HCT116 (cell line): ENCODE measurements around the gene KYNU. TPM values are rescaled to one million over a fixed set of nuclear protein-coding genes. Genes with fewer than 3 reads are reported as not detected.

ENCODE experiments used
- ATAC-seq: fragments of 200-7000 bp; cut with Tn5 transposase; 2 replicates; pipeline ENCODE4 v1.9.1; 2020; ENCODE audit warnings: mild to moderate bottlenecking, moderate library complexity
- BruUV-seq: library from RNA; stranded (reverse); fragments of 400-500 nt; replicated peaks from 2 replicates; lab custom pipeline; 2021; lab: Mats Ljungman, UMichigan
- CTCF ChIA-PET: fragments of 300-600 bp; sonication (Branson Sonifier 250); formaldehyde crosslinking; loops from one replicate; lab custom pipeline; 2021; ENCODE audit warnings: antibody characterized with exemption; lab: Charles Lee
- POLR2A ChIA-PET: fragments of 300-600, 350-600 bp; sonication (Branson Sonifier 250); formaldehyde crosslinking; loops from one replicate; lab custom pipeline; 2021; ENCODE audit warnings: antibody characterized with exemption; lab: Charles Lee
- RAD21 ChIA-PET, 2 experiments: fragments of 300-600 bp; sonication (Branson Sonifier 250); formaldehyde crosslinking; loops; one replicate each; lab custom pipeline; 2023; ENCODE audit warnings: low total read pairs in 2 of 2; ENCODE audit not compliant: uncharacterized antibody in 2 of 2, unreplicated experiment in 2 of 2, low non-redundant PET in 1 of 2; lab: Charles Lee
- DNase-seq: peaks from one replicate; pipeline ENCODE4 v3.0.0-alpha.2; 2010; ENCODE audit warnings: low read depth, low spot score
- H2AFZ ChIP-seq: fragments of 200-600 bp; shearing (Covaris generic), sonication (generic); 2 replicates; pipeline ENCODE4 v1.6.1; 2017; ENCODE audit warnings: low read depth, mixed run types, mixed read lengths, antibody characterized with exemption, low read length; ENCODE audit not compliant: poor library complexity, severe bottlenecking
- H3K27ac ChIP-seq: 2 replicates; pipeline ENCODE4 v1.5.1; 2012; ENCODE audit warnings: low read depth, low read length
- H3K27me3 ChIP-seq: fragments of 200-600 bp; sonication (generic); 2 replicates; pipeline ENCODE4 v1.6.1; 2016; ENCODE audit warnings: mixed run types, low read length, mixed read lengths; ENCODE audit not compliant: insufficient read depth
- H3K36me3 ChIP-seq, 2 experiments: fragments of 200-500 bp in 1 of 2; fragments of 200-600 bp in 1 of 2; sonication (Bioruptor generic) in 1 of 2; sonication (generic) in 1 of 2; 2 replicates each; pipeline versions ENCODE4 v1.5.1 to v1.6.1; 2014 to 2016; ENCODE audit warnings: low read length in 2 of 2, inconsistent platforms in 1 of 2, mixed read lengths in 1 of 2, mixed run types in 1 of 2; ENCODE audit not compliant: insufficient read depth in 2 of 2, control insufficient read depth in 1 of 2
- H3K4me1 ChIP-seq, 2 experiments: fragments of 200-600 bp in 1 of 2; sonication (generic) in 1 of 2; 2 replicates each; pipeline versions ENCODE4 v1.5.1 to v1.6.1; 2012 to 2017; ENCODE audit warnings: low read length in 2 of 2, inconsistent platforms in 1 of 2, mild to moderate bottlenecking in 1 of 2, mixed read lengths in 1 of 2, mixed run types in 1 of 2, moderate library complexity in 1 of 2; ENCODE audit not compliant: insufficient read depth in 2 of 2, control insufficient read depth in 1 of 2
- H3K4me2 ChIP-seq: fragments of 200-600 bp; sonication (generic); 2 replicates; pipeline ENCODE4 v1.6.1; 2017; ENCODE audit warnings: mixed run types, low read length, mixed read lengths
- H3K4me3 ChIP-seq, 2 experiments: fragments of 200-600 bp in 1 of 2; sonication (generic) in 1 of 2; replicated peaks in 1 of 2; 2 replicates each; pipeline ENCODE4 v1.5.1; 2011 to 2016; ENCODE audit warnings: low read length in 2 of 2, control low read depth in 1 of 2, low read depth in 1 of 2, mild to moderate bottlenecking in 1 of 2, mixed read lengths in 1 of 2, mixed run types in 1 of 2
- H3K79me2 ChIP-seq: fragments of 200-600 bp; sonication (generic); 2 replicates; pipeline ENCODE4 v1.6.1; 2017; ENCODE audit warnings: mild to moderate bottlenecking, mixed run types, low read length, moderate library complexity, mixed read lengths; ENCODE audit not compliant: insufficient read depth
- H3K9ac ChIP-seq: fragments of 200-600 bp; sonication (generic); 2 replicates; pipeline ENCODE4 v1.6.1; 2016; ENCODE audit warnings: low read length, mixed read lengths
- H3K9me2 ChIP-seq: fragments of 200-600 bp; sonication (generic), shearing (Covaris generic); 2 replicates; pipeline ENCODE4 v1.6.1; 2017; ENCODE audit warnings: mixed run types, mild to moderate bottlenecking, moderate library complexity; ENCODE audit not compliant: insufficient read depth
- H3K9me3 ChIP-seq, 2 experiments: fragments of 200-500 bp in 1 of 2; fragments of 200-600 bp in 1 of 2; sonication (Bioruptor generic) in 1 of 2; sonication (generic) in 1 of 2; 2 replicates each; pipeline ENCODE4 v1.6.1; 2014 to 2017; ENCODE audit warnings: low read length in 2 of 2, mixed read lengths in 2 of 2, inconsistent platforms in 1 of 2, low read depth in 1 of 2, mild to moderate bottlenecking in 1 of 2, mixed run types in 1 of 2, moderate library complexity in 1 of 2; ENCODE audit not compliant: control insufficient read depth in 1 of 2, insufficient read depth in 1 of 2
- H4K20me1 ChIP-seq: fragments of 200-600 bp; sonication (generic), shearing (Covaris generic); 2 replicates; pipeline ENCODE4 v1.6.1; 2017; ENCODE audit warnings: mixed run types, mild to moderate bottlenecking, moderate library complexity; ENCODE audit not compliant: insufficient read depth
- ATF3 ChIP-seq: IDR thresholded peaks from 2 replicates; pipeline ENCODE4 v1.6.1; 2012
- CBX3 ChIP-seq: IDR thresholded peaks from 2 replicates; pipeline ENCODE4 v1.6.1; 2012; ENCODE audit warnings: low read depth
- CEBPB ChIP-seq: IDR thresholded peaks from 2 replicates; pipeline ENCODE4 v1.6.1; 2012; ENCODE audit warnings: low read depth
- EGR1 ChIP-seq: IDR thresholded peaks from 2 replicates; pipeline ENCODE4 v1.6.1; 2012; ENCODE audit warnings: low read depth
- ELF1 ChIP-seq: IDR thresholded peaks from 2 replicates; pipeline ENCODE4 v1.6.1; 2012; ENCODE audit warnings: low read depth, borderline replicate concordance
- EZH2 ChIP-seq: fragments of 200-600 bp; sonication (generic); IDR thresholded peaks from 2 replicates; pipeline ENCODE4 v1.6.1; 2017; ENCODE audit warnings: antibody characterized with exemption, mixed run types
- EZH2phosphoT487 ChIP-seq: fragments of 200-600 bp; IDR thresholded peaks from 2 replicates; pipeline ENCODE4 v1.6.1; 2018; ENCODE audit warnings: antibody characterized with exemption, borderline replicate concordance
- FOSL1 ChIP-seq: IDR thresholded peaks from 2 replicates; pipeline ENCODE4 v1.6.1; 2012; ENCODE audit warnings: low read depth
- JUND ChIP-seq: IDR thresholded peaks from 2 replicates; pipeline ENCODE4 v1.6.1; 2012
- POLR2AphosphoS5 ChIP-seq: IDR thresholded peaks from 2 replicates; pipeline ENCODE4 v1.6.1; 2011; ENCODE audit warnings: mild to moderate bottlenecking, low read depth, low read length, moderate library complexity
- REST ChIP-seq: IDR thresholded peaks from 2 replicates; pipeline ENCODE4 v1.6.1; 2012; ENCODE audit warnings: low read depth
- SIN3A ChIP-seq: IDR thresholded peaks from 2 replicates; pipeline ENCODE4 v1.6.1; 2012; ENCODE audit warnings: low read depth
- SP1 ChIP-seq: IDR thresholded peaks from 2 replicates; pipeline ENCODE4 v1.6.1; 2012; ENCODE audit warnings: low read depth
- TCF7L2 ChIP-seq: IDR thresholded peaks from 2 replicates; pipeline ENCODE4 v1.7.0; 2011; ENCODE audit warnings: borderline replicate concordance, inconsistent platforms; ENCODE audit not compliant: insufficient read depth, insufficient read length; ENCODE audit errors: extremely low read depth
- YY1 ChIP-seq: IDR thresholded peaks from 2 replicates; pipeline ENCODE4 v1.6.1; 2011; ENCODE audit warnings: low read length, low read depth, moderate library complexity, mild to moderate bottlenecking; ENCODE audit not compliant: insufficient replicate concordance; ENCODE audit errors: extremely low read depth
- ZFX ChIP-seq: fragments of 450-650 bp; IDR thresholded peaks from 2 replicates; pipeline ENCODE4 v1.6.1; 2017
- ZNF274 ChIP-seq: fragments of 200-500 bp; sonication (Bioruptor generic); IDR thresholded peaks from 2 replicates; pipeline ENCODE4 v1.6.1; 2014; ENCODE audit warnings: mild to moderate bottlenecking, low read depth, low read length, inconsistent platforms
- intact Hi-C: fragments of 100-400 bp; cut with micrococcal nuclease; formaldehyde crosslinking; loops from 2 replicates; pipeline ENCODE4 v1.10.0; 2022
- total RNA-seq: library from RNA; stranded (reverse); gene quantifications from one replicate; pipeline ENCODE4 v1.2.1, GENCODE V29; 2021; ENCODE audit not compliant: unreplicated experiment
- TF ChIP-seq, protein P1 (sequence below): IDR thresholded peaks from 2 replicates; pipeline ENCODE4 v1.6.1; 2012
- TF ChIP-seq, protein P2 (sequence below): IDR thresholded peaks from 2 replicates; pipeline ENCODE4 v1.6.1; 2011; ENCODE audit warnings: mild to moderate bottlenecking, low read length, moderate library complexity; ENCODE audit not compliant: insufficient replicate concordance; ENCODE audit errors: extremely low read depth

The KYNU gene
- total RNA-seq, 1 experiment from 2014 or later, result 0.22 TPM

- Histone ChIP-seq H3K9ac (no peak overlapping the region), H3K27me3 (no peaks in the 10 kb centered on the region), H3K9me3 (no peaks in the 10 kb centered on the region), H4K20me1 (no peaks in the 10 kb centered on the region), H3K4me3 (no peak overlapping the region), H3K4me1 (0 out of 4 replicates have a peak, but pooled peaks cover 0 to 3% of the 10 kb centered on the region in 2 experiments), H3K4me2 (no peak overlapping the region), H3K36me3 (no peaks in the 10 kb centered on the region), H3K9me2 (no peaks in the 10 kb centered on the region), H3K79me2 (no peaks in the 10 kb centered on the region), H2AFZ (no peak overlapping the region), H3K27ac (no peak overlapping the region)
- ChIA-PET RAD21 (no interaction called here), CTCF (no interaction called here), POLR2A (no interaction called here)
- no TSS peak for BruUV-seq
- TF ChIP-seq CBX3 (no peak), EZH2phosphoT487 (no peak), POLR2AphosphoS5 (no peak), REST (no peak), YY1 (no peak), FOSL1 (no peak), ELF1 (no peak), SP1 (no peak), TCF7L2 (no peak), JUND (no peak), ZNF274 (no peak), ATF3 (no peak), EGR1 (no peak), CEBPB (no peak), EZH2 (no peak), ZFX (no peak), SIN3A (no peak)
- TF ChIP-seq, protein P1, sequence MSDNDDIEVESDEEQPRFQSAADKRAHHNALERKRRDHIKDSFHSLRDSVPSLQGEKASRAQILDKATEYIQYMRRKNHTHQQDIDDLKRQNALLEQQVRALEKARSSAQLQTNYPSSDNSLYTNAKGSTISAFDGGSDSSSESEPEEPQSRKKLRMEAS, result no peak
- TF ChIP-seq, protein P2, sequence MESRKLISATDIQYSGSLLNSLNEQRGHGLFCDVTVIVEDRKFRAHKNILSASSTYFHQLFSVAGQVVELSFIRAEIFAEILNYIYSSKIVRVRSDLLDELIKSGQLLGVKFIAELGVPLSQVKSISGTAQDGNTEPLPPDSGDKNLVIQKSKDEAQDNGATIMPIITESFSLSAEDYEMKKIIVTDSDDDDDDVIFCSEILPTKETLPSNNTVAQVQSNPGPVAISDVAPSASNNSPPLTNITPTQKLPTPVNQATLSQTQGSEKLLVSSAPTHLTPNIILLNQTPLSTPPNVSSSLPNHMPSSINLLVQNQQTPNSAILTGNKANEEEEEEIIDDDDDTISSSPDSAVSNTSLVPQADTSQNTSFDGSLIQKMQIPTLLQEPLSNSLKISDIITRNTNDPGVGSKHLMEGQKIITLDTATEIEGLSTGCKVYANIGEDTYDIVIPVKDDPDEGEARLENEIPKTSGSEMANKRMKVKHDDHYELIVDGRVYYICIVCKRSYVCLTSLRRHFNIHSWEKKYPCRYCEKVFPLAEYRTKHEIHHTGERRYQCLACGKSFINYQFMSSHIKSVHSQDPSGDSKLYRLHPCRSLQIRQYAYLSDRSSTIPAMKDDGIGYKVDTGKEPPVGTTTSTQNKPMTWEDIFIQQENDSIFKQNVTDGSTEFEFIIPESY, result no peak
- ATAC-seq (no peak), DNase-seq (no peak)
- intact Hi-C loops, result no loop called here
These were observed 1.8 kb upstream of the KYNU start for GRCh38 chr2:142875652-142876051.
